Measurements from ENCODE around the gene NSMCE3.

The NSMCE3 gene

GRCh38 chr15:29222129-29222853 is 47.3 kb downstream of the NSMCE3 start:
- in situ Hi-C loops (cut with MboI; ENCODE audit: low sequenced_read_pairs): no loop called here

DNA sequence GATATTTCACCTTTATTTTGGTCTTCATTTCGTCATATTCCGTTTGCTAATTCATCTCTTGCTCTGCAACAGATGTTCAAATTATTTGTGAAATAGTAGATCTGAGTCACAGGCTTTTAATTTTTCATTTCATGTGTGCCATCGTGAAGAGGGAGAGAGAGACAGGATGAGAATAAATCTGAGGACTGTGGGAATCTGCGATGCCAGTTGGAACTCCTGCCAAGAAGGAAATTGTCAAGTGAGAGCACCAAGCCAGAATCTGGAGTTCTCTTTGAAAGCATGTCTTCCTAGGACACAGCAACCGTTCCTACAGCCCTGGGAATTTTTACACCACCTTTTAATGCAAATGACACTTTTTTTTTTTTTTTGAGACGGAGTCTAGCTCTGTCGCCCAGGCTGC is 48.8 kb downstream of the NSMCE3 start:
- in situ Hi-C loops (cut with MboI; ENCODE audit: low sequenced_read_pairs): no loop called here

DNA sequence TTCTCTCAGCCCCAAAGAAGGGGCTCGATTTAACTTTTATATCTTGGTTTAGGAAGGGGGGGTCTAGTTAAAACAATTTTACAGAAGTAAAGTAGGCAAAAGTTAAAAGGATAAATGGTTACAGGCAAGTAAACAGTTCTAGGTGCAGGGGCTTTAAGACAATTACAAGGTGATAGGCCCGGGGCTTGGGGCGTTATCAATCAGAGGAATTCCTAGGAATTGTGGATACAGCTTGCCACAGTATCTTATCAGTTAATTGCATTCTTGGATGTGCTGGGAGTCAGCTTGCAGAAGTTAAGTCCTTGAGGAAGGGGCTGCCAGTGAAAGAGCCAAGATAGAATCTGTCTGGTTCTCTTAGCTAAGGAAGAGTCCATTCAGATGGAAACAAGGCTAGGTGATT is 52.7 kb downstream of the NSMCE3 start:
- in situ Hi-C loops (cut with MboI; ENCODE audit: low sequenced_read_pairs): no loop called here
